ENCODE data around the gene TAX1BP3.

TAX1BP3 gene

GRCh38 chr17:3668279-3669084 is at the start of gene TAX1BP3, which contains the start of gene EMC6 (continued):
- TF ChIP-seq ZNF664 (tag by site-specific recombination; IDR thresholded peaks at IDR 0.05) = no peak
- TF ChIP-seq EGR2 (tag by site-specific recombination; IDR thresholded peaks at IDR 0.05; ENCODE audit: low read depth) = no peak
- no peak for TF ChIP-seq ZNF830 (tag by site-specific recombination; IDR thresholded peaks at IDR 0.05; ENCODE audit: low read depth)
- TF ChIP-seq KLF8 (tag by site-specific recombination; IDR thresholded peaks at IDR 0.05) = peak; percentile 32; the same call in 1 of the 2 replicates
- TF ChIP-seq ZNF548 (tag by site-specific recombination; IDR thresholded peaks at IDR 0.05) = no peak
- no peak for TF ChIP-seq OSR2 (tag by site-specific recombination; IDR thresholded peaks at IDR 0.05)
- TF ChIP-seq KLF17 (tag by site-specific recombination; IDR thresholded peaks at IDR 0.05) = no peak; the same call in 1 of the 2 replicates
- TF ChIP-seq ZNF544 (tag by site-specific recombination; IDR thresholded peaks at IDR 0.05) = no peak
- TF ChIP-seq PRDM2 (tag by site-specific recombination; IDR thresholded peaks at IDR 0.05; ENCODE audit: borderline replicate concordance) = no peak
- no peak for TF ChIP-seq ZBTB1 (tag by site-specific recombination; IDR thresholded peaks at IDR 0.05)
- peak; percentile 79 for TF ChIP-seq ZBTB26 (tag by site-specific recombination; optimal IDR thresholded peaks at IDR 0.05)
- no peak for TF ChIP-seq ZNF488 (tag by site-specific recombination; IDR thresholded peaks at IDR 0.05)
- TF ChIP-seq MEIS1 (CRISPR knock-in tag; IDR thresholded peaks at IDR 0.05; ENCODE audit: borderline replicate concordance) = no peak
- TF ChIP-seq ZNF18 (tag by site-specific recombination; IDR thresholded peaks at IDR 0.05) = no peak
- TF ChIP-seq ZNF311 (tag by site-specific recombination; IDR thresholded peaks at IDR 0.05; ENCODE audit: borderline replicate concordance) = no peak
- no peak for TF ChIP-seq ZNF530 (tag by site-specific recombination; IDR thresholded peaks at IDR 0.05; ENCODE audit: low read depth)
- TF ChIP-seq ZNF701 (tag by site-specific recombination; IDR thresholded peaks at IDR 0.05) = no peak
- TF ChIP-seq ZNF433 (tag by site-specific recombination; IDR thresholded peaks at IDR 0.05; ENCODE audit: low read depth) = no peak
- TF ChIP-seq ZNF184 (tag by site-specific recombination; IDR thresholded peaks at IDR 0.05) = no peak; the same call in 1 of the 2 replicates
- TF ChIP-seq OVOL3 (tag by site-specific recombination; IDR thresholded peaks at IDR 0.05) = no peak
- TF ChIP-seq SETDB1 (IDR thresholded peaks at IDR 0.05; ENCODE audit: insufficient read length, low read length) = no peak
- no peak for TF ChIP-seq BCL6B (tag by site-specific recombination; IDR thresholded peaks at IDR 0.05)
- no peak for TF ChIP-seq MZF1 (tag by site-specific recombination; IDR thresholded peaks at IDR 0.05; ENCODE audit: borderline replicate concordance)
- TF ChIP-seq GLIS1 (tag by site-specific recombination; IDR thresholded peaks at IDR 0.05) = 0 out of 2 replicates have a peak, but pooled peaks have one; percentile 29
- TF ChIP-seq KLF1 (tag by site-specific recombination; IDR thresholded peaks at IDR 0.05) = no peak; the same call in 1 of the 2 replicates
- TF ChIP-seq ZNF658 (tag by site-specific recombination; IDR thresholded peaks at IDR 0.05) = no peak
- no peak for TF ChIP-seq ZNF23 (tag by site-specific recombination; IDR thresholded peaks at IDR 0.05; ENCODE audit: borderline replicate concordance)
- no peak for TF ChIP-seq ZNF175 (tag by site-specific recombination; IDR thresholded peaks at IDR 0.05)

All from HEK293 (cell line).